ENCODE measurements around the gene KLK15.

- TF ChIP-seq POLR2AphosphoS5 (IDR thresholded peaks at IDR 0.05; ENCODE audit: borderline replicate concordance, low read depth, low read length), result no peak
- TF ChIP-seq FOXP2 (optimal IDR thresholded peaks at IDR 0.05; ENCODE audit: control extremely low read depth, extremely low read length, insufficient read depth), result no peak
- TF ChIP-seq EZH2 (IDR thresholded peaks at IDR 0.05), result no peak
Observed at GRCh38 chr19:50833802-50834167, 411 bp upstream of the KLK15 start.
